Measurements from ENCODE around the gene TREML4. TPM values are rescaled to one million over a fixed set of nuclear protein-coding genes. Genes with fewer than 3 reads are reported as not detected.

Gene TREML4
- total and polyA plus RNA-seq, 2 of the 4 experiments (the other 2 are of a cell fraction), result not detected

GRCh38 chr6:41184761-41185160, 43.4 kb upstream of the TREML4 start:
- Histone ChIP-seq H3K9me1 (ENCODE audit: insufficient read depth, low read length) (no peaks in the 10 kb centered on the region), H2AK9ac (replicated peaks; ENCODE audit: low read depth, low read length, poor library complexity) (no peak overlapping the region), H3K14ac (replicated peaks; ENCODE audit: low read depth, low read length) (no peak overlapping the region), H3K9me3 (ENCODE audit: control insufficient read depth, insufficient read depth, low read length) (no peaks in the 10 kb centered on the region; the same call in 1 of the 2 replicates), H4K5ac (ENCODE audit: low read depth, low read length) (no peak overlapping the region), H2BK5ac (ENCODE audit: low read depth, low read length, poor library complexity, severe bottlenecking) (no peak overlapping the region), H3K4ac (ENCODE audit: low read depth, low read length) (no peak overlapping the region), H3K79me1 (ENCODE audit: low read depth in 1 of 2, low read length in 2 of 2) (no peaks in the 10 kb centered on the region), H3K9ac (ENCODE audit: low read depth, low read length) (no peak overlapping the region), H3K27me3 (ENCODE audit: control insufficient read depth, insufficient read depth, low read length) (peaks cover 22% of the 10 kb centered on the region; the same call in 1 of the 2 replicates), H3K4me1 (ENCODE audit: control insufficient read depth, insufficient read depth, low read length) (no peaks in the 10 kb centered on the region), H4K91ac (ENCODE audit: insufficient read depth, low read depth, low read length) (no peak overlapping the region), H3K27ac (ENCODE audit: insufficient read depth, low read length) (no peak overlapping the region), H2BK20ac (ENCODE audit: low read depth, low read length) (no peak overlapping the region), H3K36me3 (ENCODE audit: control insufficient read depth, insufficient read depth, low read length) (no peaks in the 10 kb centered on the region), H3K4me3 (ENCODE audit: insufficient read depth, low read depth, low read length) (no peak overlapping the region), H3K18ac (ENCODE audit: low read depth, low read length) (no peak overlapping the region), H4K8ac (ENCODE audit: low read depth in 2 of 2, low read length in 2 of 2) (no peak overlapping the region), H3K23ac (ENCODE audit: low read depth, low read length) (no peak overlapping the region), H2BK15ac (ENCODE audit: low read depth, low read length) (no peak overlapping the region), H4K20me1 (ENCODE audit: insufficient read depth, low read length) (no peaks in the 10 kb centered on the region), H2AK5ac (ENCODE audit: low read depth, low read length) (no peak overlapping the region), H2BK120ac (ENCODE audit: low read depth, low read length) (no peak overlapping the region), H3K56ac (ENCODE audit: extremely low read depth, insufficient read depth, low read length) (no peak overlapping the region), H3K4me2 (ENCODE audit: low read depth, low read length) (no peak overlapping the region), H2AFZ (replicated peaks; ENCODE audit: low read length, poor library complexity) (no peak overlapping the region)
- CTCF ChIA-PET, result interaction anchor here (0.6 kb wide), 1 partner anchor 186 kb away, joined by 5 read pairs; no protein-coding TSS in a partner anchor
- dilution Hi-C loops (cut with HindIII; ENCODE audit: low sequenced_read_pairs, unreplicated experiment) (no loop called here), in situ Hi-C loops (cut with MboI; ENCODE audit: low sequenced_read_pairs) (loop anchor here (10.0 kb wide), 1 partner anchor 90 kb away; no protein-coding TSS in a partner anchor), intact Hi-C loops (cut with micrococcal nuclease) (no loop called here)
- POLR2A ChIA-PET (ENCODE audit: unreplicated experiment), result no interaction called here
- TF ChIP-seq NFE2L2 (IDR thresholded peaks at IDR 0.05; ENCODE audit: low read depth, low read length) (no peak), CHD1 (IDR thresholded peaks at IDR 0.05; ENCODE audit: low read depth, low read length) (no peak), RAD21 (IDR thresholded peaks at IDR 0.05; ENCODE audit: low read length) (no peak), RFX5 (IDR thresholded peaks at IDR 0.05; ENCODE audit: low read depth, low read length) (no peak), MAZ (IDR thresholded peaks at IDR 0.05; ENCODE audit: borderline replicate concordance, low read depth, low read length) (no peak), CTCF (conservative IDR thresholded peaks at IDR 0.05; ENCODE audit: low read depth, low read length) (no peak), USF2 (IDR thresholded peaks at IDR 0.05; ENCODE audit: low read depth, low read length) (no peak)
- 57% methylated on average over 1 of the region's 7 CpGs; no CpG with 5 or more reads in 1 of the 2 experiments for WGBS, 2 experiments (ENCODE audit: extremely low coverage in 2 of 2, insufficient read length in 1 of 2)
- no peak for DNase-seq
- BruUV-seq (replicated peaks), result no TSS peak
- no peak for ATAC-seq (ENCODE audit: low read depth)
